K562 (cell line): ENCODE results near the gene ADAT1. TPM values are rescaled to one million over a fixed set of nuclear protein-coding genes. Genes with fewer than 3 reads are reported as not detected.
A peak's percentile ranks its signal among the peaks of the same experiment; 100 is the strongest.

Experiments
- BHLHE40 ChIP-seq: IDR thresholded peaks from 2 replicates; pipeline ENCODE4 v1.6.1; 2011; ENCODE audit warnings: low read length, improper control_type of control experiment
- ERF ChIP-seq: fragments of 450-650 bp; formaldehyde crosslinking; IDR thresholded peaks from 2 replicates; pipeline ENCODE4 v1.4.0; 2020; ENCODE audit warnings: mild to moderate bottlenecking, mixed read lengths
- HLTF ChIP-seq: fragments of 450-650 bp; IDR thresholded peaks from 2 replicates; pipeline ENCODE4 v1.6.1; 2016
- HNRNPLL ChIP-seq: fragments of 200-400 bp; formaldehyde crosslinking; IDR thresholded peaks from 2 replicates; pipeline ENCODE4 v1.6.1; 2017; ENCODE audit warnings: low read length, low read depth, mild to moderate bottlenecking; ENCODE audit not compliant: poor library complexity, severe bottlenecking
- JUN ChIP-seq, 2 experiments: sonication (generic) in 1 of 2; formaldehyde crosslinking in 1 of 2; IDR thresholded peaks; 2 replicates each; pipeline versions ENCODE4 v1.6.1 to v1.8.0; 2012 to 2022; ENCODE audit warnings: borderline replicate concordance in 2 of 2, mild to moderate bottlenecking in 2 of 2, improper control_type of control experiment in 1 of 2, low read depth in 1 of 2, low read length in 1 of 2, missing genetic modification reagents in 1 of 2
- MTA2 ChIP-seq: fragments of 450-650 bp; IDR thresholded peaks from 2 replicates; pipeline ENCODE4 v1.6.1; 2016; ENCODE audit warnings: low read depth
- NCOA6 ChIP-seq: fragments of 450-650 bp; IDR thresholded peaks from 2 replicates; pipeline ENCODE4 v1.6.1; 2017; ENCODE audit warnings: mild to moderate bottlenecking
- POLR2G ChIP-seq: fragments of 200-400 bp; formaldehyde crosslinking; IDR thresholded peaks from 2 replicates; pipeline ENCODE4 v1.6.1; 2017; ENCODE audit warnings: low read depth, mild to moderate bottlenecking, antibody characterized with exemption, low read length, moderate library complexity
- POLR3A ChIP-seq: IDR thresholded peaks from 2 replicates; pipeline ENCODE4 v1.6.1; 2011; ENCODE audit warnings: borderline replicate concordance, mild to moderate bottlenecking, moderate library complexity; ENCODE audit not compliant: insufficient read length, insufficient read depth; ENCODE audit errors: extremely low read depth
- SIN3B ChIP-seq: fragments of 450-650 bp; IDR thresholded peaks from 2 replicates; pipeline ENCODE4 v1.6.1; 2017; ENCODE audit warnings: low read depth, mild to moderate bottlenecking, moderate library complexity
- SMARCE1 ChIP-seq: fragments of 450-650 bp; IDR thresholded peaks from 2 replicates; pipeline ENCODE4 v1.7.1; 2016; ENCODE audit warnings: mild to moderate bottlenecking
- ZNF507 ChIP-seq: conservative IDR thresholded peaks from 2 replicates; pipeline ENCODE4 v1.6.1; 2017; ENCODE audit warnings: missing genetic modification characterization, missing compliant biosample characterization
- ZNF584 ChIP-seq: fragments of 200-800 bp; sonication (Bioruptor generic); IDR thresholded peaks from 2 replicates; pipeline ENCODE4 v1.6.1; 2016; ENCODE audit warnings: low read depth, mild to moderate bottlenecking, missing genetic modification characterization, missing compliant biosample characterization
- polyA plus RNA-seq, 8 experiments: library from polyadenylated mRNA; depleted of rRNA in 4 of 8; stranded (reverse) in 5 of 8; unstranded in 3 of 8; fragments of >200 nt; fragmentation: Nextera tagmentation in 2 of 8; fragmentation: Illumina TruSeq in 1 of 8; extraction: Ambion mirVana in 2 of 8; extraction: Trizol in 1 of 8; gene quantifications; 2 replicates each; pipeline versions ENCODE4 v1.2.1 to v1.2.3, GENCODE V29; 2011 to 2014; ENCODE audit warnings: inconsistent platforms in 1 of 8, missing spikeins in 1 of 8
- total RNA-seq, 7 experiments: library from RNA; depleted of rRNA in 6 of 7; stranded (reverse); fragments of >200 nt in 6 of 7; fragmentation: Illumina TruSeq in 2 of 7; extraction: Trizol in 2 of 7; gene quantifications; 2 replicates each; pipeline versions ENCODE4 v1.2.1 to v1.2.3, GENCODE V29; 2011 to 2021; ENCODE audit warnings: low replicate concordance in 1 of 7
- TF ChIP-seq, protein P1 (sequence below): sonication (generic); formaldehyde crosslinking; IDR thresholded peaks from 2 replicates; pipeline ENCODE4 v1.8.0; 2022; ENCODE audit warnings: missing genetic modification reagents, mild to moderate bottlenecking, moderate library complexity, borderline replicate concordance
- TF ChIP-seq, protein P2 (sequence below): sonication (generic); formaldehyde crosslinking; IDR thresholded peaks from 2 replicates; pipeline ENCODE4 v1.9.0; 2022; ENCODE audit warnings: mild to moderate bottlenecking, missing genetic modification reagents
- TF ChIP-seq, protein P3 (sequence below): fragments of 450-650 bp; formaldehyde crosslinking; IDR thresholded peaks from 2 replicates; pipeline ENCODE4 v1.4.0; 2020; ENCODE audit warnings: mild to moderate bottlenecking, moderate library complexity
- TF ChIP-seq, protein P4 (sequence below): fragments of 450-650 bp; IDR thresholded peaks from 2 replicates; pipeline ENCODE4 v1.6.1; 2018; ENCODE audit not compliant: partially characterized antibody
- TF ChIP-seq, protein P5 (sequence below): fragments of 450-650 bp; formaldehyde crosslinking; IDR thresholded peaks from 2 replicates; pipeline ENCODE4 v1.4.0; 2022; ENCODE audit warnings: missing genetic modification characterization
- TF ChIP-seq, protein P6 (sequence below): sonication (generic); formaldehyde crosslinking; IDR thresholded peaks from 2 replicates; pipeline ENCODE4 v1.8.0; 2022; ENCODE audit warnings: missing genetic modification reagents, mild to moderate bottlenecking, borderline replicate concordance

ADAT1 gene
- total and polyA plus RNA-seq, 9 of the 15 experiments (the other 6 are each of a cell fraction or from before 2014, with no cell fraction given), result 16.0 to 36.7 (median 28.2) TPM

DNA sequence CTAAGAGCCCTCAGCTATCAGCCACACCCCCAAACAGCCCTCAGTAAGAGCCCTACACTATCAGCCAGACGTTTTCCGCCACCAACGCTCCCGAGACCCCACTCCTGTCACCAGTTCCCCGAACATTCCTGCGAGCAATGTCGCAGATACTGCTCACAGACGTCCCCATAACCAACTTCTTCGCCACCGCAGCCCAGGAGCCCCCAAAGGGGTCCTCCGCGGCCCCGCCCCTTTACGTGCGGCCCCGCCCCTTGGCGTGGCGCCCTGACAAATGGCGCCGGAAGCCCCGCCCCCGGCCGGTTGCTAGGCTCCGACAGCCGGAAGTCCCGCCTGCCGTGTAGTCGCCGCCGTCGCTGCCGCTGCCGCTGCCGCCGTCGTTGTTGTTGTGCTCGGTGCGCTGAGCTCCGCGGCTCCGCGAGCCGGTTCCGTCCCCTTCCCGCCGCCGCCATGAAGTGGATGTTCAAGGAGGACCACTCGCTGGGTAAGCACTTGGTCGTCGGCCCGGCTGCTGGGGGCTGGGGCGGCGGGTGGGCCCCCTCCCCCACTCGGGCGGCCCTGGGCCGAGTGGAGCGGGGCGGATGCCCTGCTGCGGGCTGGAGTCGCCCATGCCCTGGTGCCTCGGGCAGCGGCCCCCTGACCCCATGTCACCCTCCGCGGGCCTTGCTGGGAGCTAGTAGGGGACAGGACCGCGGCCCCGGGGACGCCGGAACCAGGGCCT, 56.9 kb downstream of the ADAT1 start, which contains the start of gene GABARAPL2 (continued):
- TF ChIP-seq, protein P1, sequence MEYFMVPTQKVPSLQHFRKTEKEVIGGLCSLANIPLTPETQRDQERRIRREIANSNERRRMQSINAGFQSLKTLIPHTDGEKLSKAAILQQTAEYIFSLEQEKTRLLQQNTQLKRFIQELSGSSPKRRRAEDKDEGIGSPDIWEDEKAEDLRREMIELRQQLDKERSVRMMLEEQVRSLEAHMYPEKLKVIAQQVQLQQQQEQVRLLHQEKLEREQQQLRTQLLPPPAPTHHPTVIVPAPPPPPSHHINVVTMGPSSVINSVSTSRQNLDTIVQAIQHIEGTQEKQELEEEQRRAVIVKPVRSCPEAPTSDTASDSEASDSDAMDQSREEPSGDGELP (CRISPR knock-in tag), result peak; percentile 51
- no peak for TF ChIP-seq MTA2
- TF ChIP-seq, protein P2, sequence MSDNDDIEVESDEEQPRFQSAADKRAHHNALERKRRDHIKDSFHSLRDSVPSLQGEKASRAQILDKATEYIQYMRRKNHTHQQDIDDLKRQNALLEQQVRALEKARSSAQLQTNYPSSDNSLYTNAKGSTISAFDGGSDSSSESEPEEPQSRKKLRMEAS (CRISPR knock-in tag), result peak; percentile 59
- TF ChIP-seq SMARCE1, result peak; percentile 73
- no peak for TF ChIP-seq ZNF584 (CRISPR knock-in tag)
- TF ChIP-seq POLR2G, result peak; percentile 80
- TF ChIP-seq SIN3B, result 0 out of 2 replicates have a peak, but pooled peaks have one; percentile 51
- no peak for TF ChIP-seq JUN (IDR thresholded peaks at IDR 0.05; ENCODE audit: borderline replicate concordance, low read depth, low read length)
- TF ChIP-seq JUN (CRISPR knock-in tag; IDR thresholded peaks at IDR 0.05; ENCODE audit: borderline replicate concordance), result 0 out of 2 replicates have a peak, but pooled peaks have one; percentile 28
- no peak for TF ChIP-seq ZNF507 (tag)
- no peak for TF ChIP-seq POLR3A
- TF ChIP-seq ERF (CRISPR knock-in tag), result peak; percentile 79
- no peak for TF ChIP-seq BHLHE40
- TF ChIP-seq, protein P3, sequence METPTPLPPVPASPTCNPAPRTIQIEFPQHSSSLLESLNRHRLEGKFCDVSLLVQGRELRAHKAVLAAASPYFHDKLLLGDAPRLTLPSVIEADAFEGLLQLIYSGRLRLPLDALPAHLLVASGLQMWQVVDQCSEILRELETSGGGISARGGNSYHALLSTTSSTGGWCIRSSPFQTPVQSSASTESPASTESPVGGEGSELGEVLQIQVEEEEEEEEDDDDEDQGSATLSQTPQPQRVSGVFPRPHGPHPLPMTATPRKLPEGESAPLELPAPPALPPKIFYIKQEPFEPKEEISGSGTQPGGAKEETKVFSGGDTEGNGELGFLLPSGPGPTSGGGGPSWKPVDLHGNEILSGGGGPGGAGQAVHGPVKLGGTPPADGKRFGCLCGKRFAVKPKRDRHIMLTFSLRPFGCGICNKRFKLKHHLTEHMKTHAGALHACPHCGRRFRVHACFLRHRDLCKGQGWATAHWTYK (CRISPR knock-in tag), result peak; percentile 53; the same call in 1 of the 2 replicates
- TF ChIP-seq, protein P4, sequence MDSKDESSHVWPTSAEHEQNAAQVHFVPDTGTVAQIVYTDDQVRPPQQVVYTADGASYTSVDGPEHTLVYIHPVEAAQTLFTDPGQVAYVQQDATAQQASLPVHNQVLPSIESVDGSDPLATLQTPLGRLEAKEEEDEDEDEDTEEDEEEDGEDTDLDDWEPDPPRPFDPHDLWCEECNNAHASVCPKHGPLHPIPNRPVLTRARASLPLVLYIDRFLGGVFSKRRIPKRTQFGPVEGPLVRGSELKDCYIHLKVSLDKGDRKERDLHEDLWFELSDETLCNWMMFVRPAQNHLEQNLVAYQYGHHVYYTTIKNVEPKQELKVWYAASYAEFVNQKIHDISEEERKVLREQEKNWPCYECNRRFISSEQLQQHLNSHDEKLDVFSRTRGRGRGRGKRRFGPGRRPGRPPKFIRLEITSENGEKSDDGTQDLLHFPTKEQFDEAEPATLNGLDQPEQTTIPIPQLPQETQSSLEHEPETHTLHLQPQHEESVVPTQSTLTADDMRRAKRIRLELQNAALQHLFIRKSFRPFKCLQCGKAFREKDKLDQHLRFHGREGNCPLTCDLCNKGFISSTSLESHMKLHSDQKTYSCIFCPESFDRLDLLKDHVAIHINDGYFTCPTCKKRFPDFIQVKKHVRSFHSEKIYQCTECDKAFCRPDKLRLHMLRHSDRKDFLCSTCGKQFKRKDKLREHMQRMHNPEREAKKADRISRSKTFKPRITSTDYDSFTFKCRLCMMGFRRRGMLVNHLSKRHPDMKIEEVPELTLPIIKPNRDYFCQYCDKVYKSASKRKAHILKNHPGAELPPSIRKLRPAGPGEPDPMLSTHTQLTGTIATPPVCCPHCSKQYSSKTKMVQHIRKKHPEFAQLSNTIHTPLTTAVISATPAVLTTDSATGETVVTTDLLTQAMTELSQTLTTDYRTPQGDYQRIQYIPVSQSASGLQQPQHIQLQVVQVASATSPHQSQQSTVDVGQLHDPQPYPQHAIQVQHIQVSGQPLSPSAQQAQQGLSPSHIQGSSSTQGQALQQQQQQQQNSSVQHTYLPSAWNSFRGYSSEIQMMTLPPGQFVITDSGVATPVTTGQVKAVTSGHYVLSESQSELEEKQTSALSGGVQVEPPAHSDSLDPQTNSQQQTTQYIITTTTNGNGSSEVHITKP, result no peak
- TF ChIP-seq HLTF, result peak; percentile 72; the same call in 1 of the 2 replicates
- peak; percentile 32; the same call in 1 of the 2 replicates for TF ChIP-seq NCOA6
- TF ChIP-seq, protein P5, sequence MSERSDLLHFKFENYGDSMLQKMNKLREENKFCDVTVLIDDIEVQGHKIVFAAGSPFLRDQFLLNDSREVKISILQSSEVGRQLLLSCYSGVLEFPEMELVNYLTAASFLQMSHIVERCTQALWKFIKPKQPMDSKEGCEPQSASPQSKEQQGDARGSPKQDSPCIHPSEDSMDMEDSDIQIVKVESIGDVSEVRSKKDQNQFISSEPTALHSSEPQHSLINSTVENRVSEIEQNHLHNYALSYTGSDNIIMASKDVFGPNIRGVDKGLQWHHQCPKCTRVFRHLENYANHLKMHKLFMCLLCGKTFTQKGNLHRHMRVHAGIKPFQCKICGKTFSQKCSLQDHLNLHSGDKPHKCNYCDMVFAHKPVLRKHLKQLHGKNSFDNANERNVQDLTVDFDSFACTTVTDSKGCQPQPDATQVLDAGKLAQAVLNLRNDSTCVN (CRISPR knock-in tag), result no peak
- TF ChIP-seq, protein P6, sequence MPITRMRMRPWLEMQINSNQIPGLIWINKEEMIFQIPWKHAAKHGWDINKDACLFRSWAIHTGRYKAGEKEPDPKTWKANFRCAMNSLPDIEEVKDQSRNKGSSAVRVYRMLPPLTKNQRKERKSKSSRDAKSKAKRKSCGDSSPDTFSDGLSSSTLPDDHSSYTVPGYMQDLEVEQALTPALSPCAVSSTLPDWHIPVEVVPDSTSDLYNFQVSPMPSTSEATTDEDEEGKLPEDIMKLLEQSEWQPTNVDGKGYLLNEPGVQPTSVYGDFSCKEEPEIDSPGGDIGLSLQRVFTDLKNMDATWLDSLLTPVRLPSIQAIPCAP (CRISPR knock-in tag), result no peak
- TF ChIP-seq HNRNPLL, result no peak
